Stimulated activated CD4-positive, alpha-beta T cell treated with anti-CD3 and anti-CD28 coated beads, Interleukin-4, amount 100 ng/mL, for 48 hours (primary cell): ENCODE results near the gene FBXO36.
"Not testable (repeated sequence)": the region's sequence is repeated elsewhere in the genome, so short reads cannot be mapped to it uniquely, and the experiment has no call there.

Experiments used
- DNase-seq, 2 donors: peaks; one replicate each; pipeline ENCODE4 v3.0.0-alpha.2; 2020; ENCODE audit warnings: low read depth in 2 of 2

Gene FBXO36

GRCh38 chr2:229922449-229923386 is at the start of gene FBXO36:
Gene FBXO36 (plus strand): TSS chr2:229922503. CDS start chr2:229922514, 11 bp downstream.
- peak; percentile 88 for DNase-seq

GRCh38 chr2:229873123-229873581 is 49.2 kb upstream of the FBXO36 start:
- DNase-seq = no peak

- no peak for DNase-seq
Observed at GRCh38 chr2:229874647-229875046, 47.7 kb upstream of the FBXO36 start.

- DNase-seq = no peak
Observed at GRCh38 chr2:229875549-229875948, 46.8 kb upstream of the FBXO36 start.

- no peak for DNase-seq
Observed at GRCh38 chr2:229879191-229879950, 42.9 kb upstream of the FBXO36 start.

GRCh38 chr2:229880892-229881586 is 41.3 kb upstream of the FBXO36 start:
- no peak for DNase-seq

GRCh38 chr2:229882583-229882982 is 39.7 kb upstream of the FBXO36 start:
- no peak for DNase-seq

GRCh38 chr2:229884775-229885699 is 37.3 kb upstream of the FBXO36 start:
- no peak for DNase-seq

GRCh38 chr2:229887441-229887840 is 34.9 kb upstream of the FBXO36 start:
- DNase-seq = no peak

GRCh38 chr2:229888031-229888430 is 34.3 kb upstream of the FBXO36 start:
- DNase-seq = no peak

GRCh38 chr2:229889023-229889422 is 33.3 kb upstream of the FBXO36 start:
- DNase-seq = no peak

GRCh38 chr2:229896857-229897256 is 25.4 kb upstream of the FBXO36 start:
- DNase-seq = no peak

- DNase-seq = no peak
Observed at GRCh38 chr2:229899604-229900003, 22.7 kb upstream of the FBXO36 start.

GRCh38 chr2:229900012-229900411 is 22.3 kb upstream of the FBXO36 start:
- no peak for DNase-seq

- not testable (repeated sequence) for DNase-seq
Observed at GRCh38 chr2:229900514-229900913, 21.8 kb upstream of the FBXO36 start.

GRCh38 chr2:229901819-229902218 is 20.5 kb upstream of the FBXO36 start:
- DNase-seq = no peak

- DNase-seq = no peak
Observed at GRCh38 chr2:229903037-229903436, 19.3 kb upstream of the FBXO36 start.

- DNase-seq = no peak
Observed at GRCh38 chr2:229905601-229906000, 16.7 kb upstream of the FBXO36 start.

- DNase-seq = no peak
Observed at GRCh38 chr2:229909090-229909489, 13.2 kb upstream of the FBXO36 start.

GRCh38 chr2:229910147-229910831 is 12.0 kb upstream of the FBXO36 start:
- no peak for DNase-seq
